Mesothelial cell of epicardium (in vitro differentiated cells): Measurements from ENCODE around the gene CD1D. TPM values are rescaled to one million over a fixed set of nuclear protein-coding genes. Genes with fewer than 3 reads are reported as not detected.

Experiments used
- DNase-seq, 2 experiments: peaks; one replicate each; pipeline ENCODE4 v3.0.0; 2021; ENCODE audit warnings: low spot score in 2 of 2; ENCODE audit not compliant: unreplicated experiment in 2 of 2
- H3K27ac Mint-ChIP-seq: 2 replicates; pipeline ENCODE4 v1.8.0; 2021; ENCODE audit warnings: mixed read lengths
- H3K27me3 Mint-ChIP-seq: 2 replicates; pipeline ENCODE4 v1.8.0; 2021; ENCODE audit warnings: low read depth, mixed read lengths
- H3K36me3 Mint-ChIP-seq: 2 replicates; pipeline ENCODE4 v1.8.0; 2021; ENCODE audit warnings: mixed read lengths
- H3K4me1 Mint-ChIP-seq: 2 replicates; pipeline ENCODE4 v1.8.0; 2021; ENCODE audit warnings: mixed read lengths
- H3K4me3 Mint-ChIP-seq: 2 replicates; pipeline ENCODE4 v1.8.0; 2021; ENCODE audit warnings: mild to moderate bottlenecking, moderate library complexity, mixed read lengths
- H3K9me3 Mint-ChIP-seq: 2 replicates; pipeline ENCODE4 v1.8.0; 2021; ENCODE audit warnings: mixed read lengths
- CTCF ChIP-seq: fragments of 200-600 bp; sonication (generic); IDR thresholded peaks from one replicate; pipeline ENCODE4 v1.5.0; 2021; ENCODE audit warnings: antibody characterized with exemption; ENCODE audit not compliant: unreplicated experiment
- total RNA-seq: library from RNA; stranded (reverse); gene quantifications from 3 replicates; pipeline ENCODE4 v1.2.1, GENCODE V29; 2021

Gene CD1D
- total RNA-seq, 1 donor from 2014 or later = 2.8 TPM

- H3K4me1 Mint-ChIP-seq = peaks cover 20% of the 10 kb centered on the region
- no peak overlapping the region for H3K27ac Mint-ChIP-seq
- H3K27me3 Mint-ChIP-seq = peaks cover 28% of the 10 kb centered on the region
- peak overlapping the region; percentile 74 for H3K4me3 Mint-ChIP-seq
- H3K36me3 Mint-ChIP-seq = no peaks in the 10 kb centered on the region
- no peaks in the 10 kb centered on the region for H3K9me3 Mint-ChIP-seq
- peak; percentile 69 to 81 for DNase-seq
- TF ChIP-seq CTCF = no peak
Measured at GRCh38 chr1:158149577-158150269, 31.0 kb upstream of the CD1D start.

- TF ChIP-seq CTCF = no peak
- Mint-ChIP-seq H3K4me3 (peak overlapping the region; percentile 74), H3K27ac (no peak overlapping the region), H3K36me3 (no peaks in the 10 kb centered on the region), H3K27me3 (peaks cover 28% of the 10 kb centered on the region), H3K4me1 (peaks cover 23% of the 10 kb centered on the region), H3K9me3 (no peaks in the 10 kb centered on the region)
- DNase-seq = no peak
Measured at GRCh38 chr1:158150523-158150922, 30.2 kb upstream of the CD1D start.

- Mint-ChIP-seq H3K36me3 (no peaks in the 10 kb centered on the region), H3K4me3 (no peak overlapping the region), H3K4me1 (peaks cover 23% of the 10 kb centered on the region), H3K27ac (no peak overlapping the region), H3K9me3 (no peaks in the 10 kb centered on the region), H3K27me3 (peaks cover 13% of the 10 kb centered on the region)
- no peak for TF ChIP-seq CTCF
- DNase-seq = no peak
Measured at GRCh38 chr1:158153179-158153578, 27.5 kb upstream of the CD1D start.

GRCh38 chr1:158153746-158154444, 26.8 kb upstream of the CD1D start:
- H3K4me3 Mint-ChIP-seq = no peak overlapping the region
- H3K27me3 Mint-ChIP-seq = peaks cover 13% of the 10 kb centered on the region
- no peaks in the 10 kb centered on the region for H3K9me3 Mint-ChIP-seq
- TF ChIP-seq CTCF = no peak
- no peaks in the 10 kb centered on the region for H3K36me3 Mint-ChIP-seq
- peaks cover 23% of the 10 kb centered on the region for H3K4me1 Mint-ChIP-seq
- no peak for DNase-seq
- peak overlapping the region; percentile 33 for H3K27ac Mint-ChIP-seq

- Mint-ChIP-seq H3K36me3 (no peaks in the 10 kb centered on the region), H3K9me3 (no peaks in the 10 kb centered on the region), H3K4me3 (no peak overlapping the region), H3K27me3 (peaks cover 13% of the 10 kb centered on the region), H3K4me1 (peaks cover 21% of the 10 kb centered on the region), H3K27ac (peak overlapping the region; percentile 33)
- TF ChIP-seq CTCF = no peak
- no peak for DNase-seq
Measured at GRCh38 chr1:158154501-158154900, 26.2 kb upstream of the CD1D start.
